ENCODE data around the gene DPEP2.
A peak's percentile ranks its signal among the peaks of the same experiment; 100 is the strongest.
"Not testable (repeated sequence)": the region's sequence is repeated elsewhere in the genome, so short reads cannot be mapped to it uniquely, and the experiment has no call there.

DPEP2 gene

DNA sequence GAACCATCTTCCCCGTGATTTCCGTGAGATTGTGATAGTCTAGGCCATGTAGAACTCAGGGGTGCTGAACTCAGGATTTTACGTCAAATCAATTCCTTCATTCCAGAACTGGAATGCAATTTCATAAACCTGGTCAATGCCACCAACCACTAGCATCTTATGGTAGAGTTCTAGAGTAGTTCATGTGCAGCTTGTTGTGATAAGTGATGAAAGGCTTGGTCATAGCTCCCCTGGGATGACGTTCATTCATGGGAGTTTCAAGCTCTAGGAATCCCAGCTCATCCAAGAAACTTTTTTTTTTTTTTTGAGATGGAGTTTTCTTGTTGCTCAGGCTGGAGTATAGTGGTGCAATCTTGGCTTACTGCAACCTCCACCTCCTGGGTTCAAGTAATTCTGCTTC, 3.7 kb upstream of the DPEP2 start:
- no peaks in the 10 kb centered on the region for H3K36me3 ChIP-seq (ENCODE audit: control insufficient read depth in 1 of 2, insufficient read depth in 2 of 2, low read length in 2 of 2)
- H3K9me3 ChIP-seq (ENCODE audit: control insufficient read depth in 1 of 2, low read length in 2 of 2) = no peaks in the 10 kb centered on the region
- H3K4me1 ChIP-seq (ENCODE audit: control insufficient read depth in 1 of 2, insufficient read depth in 2 of 2, low read length in 2 of 2) = peaks cover 0 to 10% of the 10 kb centered on the region in 2 donors
- H3K27me3 ChIP-seq (ENCODE audit: low read depth, low read length) = no peaks in the 10 kb centered on the region
- no peak overlapping the region for H3K27ac ChIP-seq (ENCODE audit: low read length)
- no peak overlapping the region for H3K4me3 ChIP-seq (ENCODE audit: low read depth in 1 of 2, low read length in 2 of 2)

DNA sequence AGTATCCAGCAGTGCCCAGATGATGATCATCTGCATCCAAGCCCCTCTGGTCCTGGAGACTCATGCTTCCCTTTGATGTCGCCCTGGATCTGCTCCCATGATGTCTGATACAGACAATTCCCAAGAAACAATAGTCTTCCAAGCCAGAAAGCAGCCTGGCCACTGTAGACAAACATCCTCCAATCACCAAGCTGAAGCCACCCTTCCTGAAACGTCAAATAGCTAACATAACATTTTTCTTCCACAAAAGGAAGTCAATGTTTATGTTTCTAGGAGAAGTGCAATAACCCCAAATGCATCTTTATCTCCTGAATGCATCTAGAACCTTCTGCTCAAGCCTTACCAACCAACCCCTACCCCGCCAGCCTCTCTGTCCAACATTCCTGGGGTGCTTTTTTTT, 1.2 kb upstream of the DPEP2 start:
- Histone ChIP-seq H3K9me3 (ENCODE audit: control insufficient read depth in 1 of 2, low read length in 2 of 2) (no peaks in the 10 kb centered on the region), H3K36me3 (ENCODE audit: control insufficient read depth in 1 of 2, insufficient read depth in 2 of 2, low read length in 2 of 2) (no peaks in the 10 kb centered on the region), H3K4me3 (ENCODE audit: low read depth in 1 of 2, low read length in 2 of 2) (peak overlapping the region in 1 of 2 donors; percentile 11), H3K27ac (ENCODE audit: low read length) (peak overlapping the region; percentile 19), H3K27me3 (ENCODE audit: low read depth, low read length) (no peaks in the 10 kb centered on the region), H3K4me1 (ENCODE audit: control insufficient read depth in 1 of 2, insufficient read depth in 2 of 2, low read length in 2 of 2) (peaks cover 0 to 10% of the 10 kb centered on the region in 2 donors)

DNA sequence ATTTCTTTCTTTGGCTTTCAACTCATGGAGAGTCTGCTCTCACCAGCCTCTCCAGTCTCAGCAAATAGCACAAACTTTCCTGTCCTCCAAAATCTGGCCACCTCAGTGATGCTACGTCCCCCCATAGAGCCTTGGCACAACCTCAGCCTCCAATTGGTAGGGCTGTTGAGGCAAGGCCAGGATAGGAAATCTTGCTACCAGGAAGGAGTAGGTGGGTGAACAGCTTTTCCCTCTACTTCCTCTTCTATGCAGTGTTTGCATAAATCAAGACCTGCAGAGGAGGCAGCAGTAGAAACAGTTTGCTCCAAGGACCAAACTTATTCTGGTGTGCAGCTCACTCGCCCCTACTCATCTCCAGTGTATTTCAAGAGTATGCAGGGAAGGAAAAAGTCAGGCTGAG, 701 bp upstream of the DPEP2 start:
- H3K4me3 ChIP-seq (ENCODE audit: low read depth in 1 of 2, low read length in 2 of 2) = peak overlapping the region in 1 of 2 donors; percentile 11
- H3K9me3 ChIP-seq (ENCODE audit: control insufficient read depth in 1 of 2, low read length in 2 of 2) = no peaks in the 10 kb centered on the region
- peak overlapping the region; percentile 19 for H3K27ac ChIP-seq (ENCODE audit: low read length)
- peaks cover 0 to 10% of the 10 kb centered on the region in 2 donors for H3K4me1 ChIP-seq (ENCODE audit: control insufficient read depth in 1 of 2, insufficient read depth in 2 of 2, low read length in 2 of 2)
- H3K27me3 ChIP-seq (ENCODE audit: low read depth, low read length) = no peaks in the 10 kb centered on the region
- no peaks in the 10 kb centered on the region for H3K36me3 ChIP-seq (ENCODE audit: control insufficient read depth in 1 of 2, insufficient read depth in 2 of 2, low read length in 2 of 2)

GRCh38 chr16:67998231-67998778, 979 bp downstream of the DPEP2 start:
- H3K9me3 ChIP-seq (ENCODE audit: control insufficient read depth in 1 of 2, low read length in 2 of 2); H3K27ac ChIP-seq (ENCODE audit: low read length); H3K4me3 ChIP-seq (ENCODE audit: low read depth in 1 of 2, low read length in 2 of 2); H3K27me3 ChIP-seq (ENCODE audit: low read depth, low read length); H3K36me3 ChIP-seq (ENCODE audit: control insufficient read depth in 1 of 2, insufficient read depth in 2 of 2, low read length in 2 of 2): not testable (repeated sequence)
- peaks cover 6 to 15% of the 10 kb centered on the region in 2 donors for H3K4me1 ChIP-seq (ENCODE audit: control insufficient read depth in 1 of 2, insufficient read depth in 2 of 2, low read length in 2 of 2)

- H3K9me3 ChIP-seq (ENCODE audit: control insufficient read depth in 1 of 2, low read length in 2 of 2) = no peaks in the 10 kb centered on the region
- H3K36me3 ChIP-seq (ENCODE audit: control insufficient read depth in 1 of 2, insufficient read depth in 2 of 2, low read length in 2 of 2) = no peaks in the 10 kb centered on the region
- no peaks in the 10 kb centered on the region for H3K27me3 ChIP-seq (ENCODE audit: low read depth, low read length)
- H3K4me1 ChIP-seq (ENCODE audit: control insufficient read depth in 1 of 2, insufficient read depth in 2 of 2, low read length in 2 of 2) = peaks cover 12 to 15% of the 10 kb centered on the region in 2 donors
- H3K4me3 ChIP-seq (ENCODE audit: low read depth in 1 of 2, low read length in 2 of 2) = no peak overlapping the region
- H3K27ac ChIP-seq (ENCODE audit: low read length) = no peak overlapping the region
These were observed 2.6 kb downstream of the DPEP2 start for GRCh38 chr16:67996666-67997065.

DNA sequence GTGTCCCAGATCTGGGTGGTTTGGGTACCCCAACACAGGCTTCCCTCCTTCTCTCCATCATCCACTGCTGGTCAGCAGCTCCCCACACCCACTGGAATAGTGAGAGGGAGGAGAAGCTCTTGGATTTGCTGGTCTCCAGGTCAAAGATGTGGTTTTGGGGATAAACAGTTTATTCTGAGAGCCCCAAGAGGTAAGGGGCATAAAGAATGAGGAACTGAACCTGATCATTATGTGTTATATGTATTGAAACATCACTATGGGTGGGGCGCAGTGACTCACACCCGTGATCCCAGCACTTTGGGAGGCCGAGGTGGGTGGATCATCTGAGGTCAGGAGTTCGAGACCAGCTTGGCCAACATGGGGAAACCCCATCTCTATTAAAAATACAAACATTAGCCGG, 3.9 kb downstream of the DPEP2 start:
- Histone ChIP-seq H3K27ac (ENCODE audit: low read length) (no peak overlapping the region), H3K9me3 (ENCODE audit: control insufficient read depth in 1 of 2, low read length in 2 of 2) (no peaks in the 10 kb centered on the region), H3K27me3 (ENCODE audit: low read depth, low read length) (no peaks in the 10 kb centered on the region), H3K36me3 (ENCODE audit: control insufficient read depth in 1 of 2, insufficient read depth in 2 of 2, low read length in 2 of 2) (no peaks in the 10 kb centered on the region), H3K4me3 (ENCODE audit: low read depth in 1 of 2, low read length in 2 of 2) (no peak overlapping the region), H3K4me1 (ENCODE audit: control insufficient read depth in 1 of 2, insufficient read depth in 2 of 2, low read length in 2 of 2) (peaks cover 12 to 15% of the 10 kb centered on the region in 2 donors)

DNA sequence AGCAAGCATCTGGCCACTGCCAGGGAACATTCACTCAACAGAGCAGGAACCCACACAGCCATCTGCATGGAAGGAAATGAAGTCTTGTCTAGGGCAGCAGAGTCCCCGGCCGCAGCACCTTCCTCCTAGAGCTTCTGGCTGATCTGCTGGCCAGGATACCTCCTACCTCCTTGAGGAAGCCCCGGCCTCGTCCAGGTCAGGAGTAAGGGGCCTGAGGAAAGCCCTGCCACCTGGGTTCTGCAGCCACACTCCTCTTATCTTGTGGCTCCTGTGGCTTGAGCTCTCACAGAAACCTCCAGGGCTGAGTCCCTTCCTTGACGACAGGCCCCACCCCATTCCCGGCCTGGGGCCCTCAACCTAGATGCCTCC, 5.3 kb downstream of the DPEP2 start:
- not testable (repeated sequence) for H3K36me3 ChIP-seq (ENCODE audit: control insufficient read depth in 1 of 2, insufficient read depth in 2 of 2, low read length in 2 of 2); H3K9me3 ChIP-seq (ENCODE audit: control insufficient read depth in 1 of 2, low read length in 2 of 2); H3K27me3 ChIP-seq (ENCODE audit: low read depth, low read length)
- Histone ChIP-seq H3K4me1 (ENCODE audit: control insufficient read depth in 1 of 2, insufficient read depth in 2 of 2, low read length in 2 of 2) (peaks cover 5 to 12% of the 10 kb centered on the region in 2 donors), H3K4me3 (ENCODE audit: low read depth in 1 of 2, low read length in 2 of 2) (peak overlapping the region; percentile 59 to 60), H3K27ac (ENCODE audit: low read length) (peak overlapping the region; percentile 72)

DNA sequence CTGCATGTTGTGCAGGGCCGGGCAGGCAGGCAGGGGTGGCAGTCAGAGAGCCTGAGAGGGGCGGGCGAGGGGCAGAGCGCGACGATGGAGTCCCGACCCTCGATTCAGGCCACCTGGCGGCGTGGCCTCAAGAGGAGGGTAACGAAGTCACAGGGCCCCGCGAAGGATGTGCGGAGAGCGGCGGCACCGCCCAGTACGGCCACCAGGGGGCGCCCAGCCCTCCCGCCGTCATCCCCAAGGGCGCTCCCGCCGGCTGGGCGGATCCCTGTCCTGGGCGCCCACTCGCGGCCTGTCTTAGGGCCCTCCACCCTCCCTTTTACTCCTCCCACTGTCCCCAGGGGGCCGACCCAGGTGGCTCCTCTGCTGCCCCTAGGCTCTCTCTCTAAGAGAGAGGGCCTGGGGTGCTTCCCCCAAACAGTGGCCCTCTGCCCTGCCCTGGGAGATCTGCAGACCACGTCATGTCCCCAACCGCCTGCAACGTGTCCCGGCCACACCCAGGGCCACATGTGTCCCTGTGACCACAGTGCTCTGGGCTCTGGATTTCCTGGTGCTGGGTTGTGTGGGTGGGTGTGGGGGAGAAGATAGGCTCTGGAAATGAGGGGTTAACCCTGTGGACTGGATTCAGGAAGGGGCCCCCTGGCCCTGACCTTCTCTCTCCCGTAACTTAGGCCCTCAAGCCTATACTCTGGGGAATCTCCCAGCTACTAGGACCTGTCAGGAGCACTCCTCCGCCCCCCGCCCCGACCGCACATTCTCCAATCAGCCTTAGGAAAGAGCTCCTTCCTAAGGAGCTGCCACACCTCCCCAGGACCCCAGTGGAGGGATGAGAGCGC, 5.9 kb downstream of the DPEP2 start:
- peak overlapping the region; percentile 72 for H3K27ac ChIP-seq (ENCODE audit: low read length)

DNA sequence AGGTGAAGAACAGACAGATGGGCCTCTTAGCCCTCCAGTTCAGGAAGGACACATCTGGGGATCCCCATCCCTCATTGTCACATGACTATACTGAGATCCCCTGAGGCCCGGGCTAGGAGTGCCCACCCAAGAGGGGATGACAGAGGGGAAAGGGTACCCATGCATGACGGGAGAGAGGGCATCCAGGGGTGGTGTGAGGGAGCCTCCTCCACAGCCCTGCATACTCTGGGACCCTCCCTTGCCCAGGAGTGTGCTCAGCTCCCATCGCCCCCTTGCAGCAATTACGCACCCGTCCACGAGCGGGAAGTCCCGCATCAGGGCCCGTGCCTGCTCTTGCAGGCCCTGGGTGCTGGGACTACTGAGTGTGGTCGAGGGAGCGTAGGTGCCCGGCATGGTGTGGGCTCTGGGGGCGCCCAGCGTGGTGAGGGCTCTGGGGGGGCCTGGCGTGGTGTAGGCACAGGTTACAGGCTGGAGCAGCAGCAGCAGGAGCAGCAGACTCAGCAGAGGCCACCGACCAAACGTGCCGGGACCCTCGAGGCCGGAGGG, 6.5 kb downstream of the DPEP2 start:
- no peak overlapping the region for H3K27ac ChIP-seq (ENCODE audit: low read length)
- peak overlapping the region in 1 of 2 donors; percentile 60 for H3K4me3 ChIP-seq (ENCODE audit: low read depth in 1 of 2, low read length in 2 of 2)
- H3K27me3 ChIP-seq (ENCODE audit: low read depth, low read length) = no peaks in the 10 kb centered on the region
- peaks cover 5 to 12% of the 10 kb centered on the region in 2 donors for H3K4me1 ChIP-seq (ENCODE audit: control insufficient read depth in 1 of 2, insufficient read depth in 2 of 2, low read length in 2 of 2)
- H3K9me3 ChIP-seq (ENCODE audit: control insufficient read depth in 1 of 2, low read length in 2 of 2) = no peaks in the 10 kb centered on the region
- H3K36me3 ChIP-seq (ENCODE audit: control insufficient read depth in 1 of 2, insufficient read depth in 2 of 2, low read length in 2 of 2) = no peaks in the 10 kb centered on the region

More for the DNA sequence above, 5.9 kb downstream of the DPEP2 start:
- no peaks in the 10 kb centered on the region for H3K27me3 ChIP-seq (ENCODE audit: low read depth, low read length)
- H3K4me3 ChIP-seq (ENCODE audit: low read depth in 1 of 2, low read length in 2 of 2) = peak overlapping the region; percentile 59 to 60
- H3K36me3 ChIP-seq (ENCODE audit: control insufficient read depth in 1 of 2, insufficient read depth in 2 of 2, low read length in 2 of 2) = no peaks in the 10 kb centered on the region
- peaks cover 5 to 12% of the 10 kb centered on the region in 2 donors for H3K4me1 ChIP-seq (ENCODE audit: control insufficient read depth in 1 of 2, insufficient read depth in 2 of 2, low read length in 2 of 2)
- no peaks in the 10 kb centered on the region for H3K9me3 ChIP-seq (ENCODE audit: control insufficient read depth in 1 of 2, low read length in 2 of 2)

- Histone ChIP-seq H3K4me3 (ENCODE audit: low read depth in 1 of 2, low read length in 2 of 2) (no peak overlapping the region), H3K36me3 (ENCODE audit: control insufficient read depth in 1 of 2, insufficient read depth in 2 of 2, low read length in 2 of 2) (no peaks in the 10 kb centered on the region), H3K27me3 (ENCODE audit: low read depth, low read length) (no peaks in the 10 kb centered on the region), H3K27ac (ENCODE audit: low read length) (no peak overlapping the region), H3K4me1 (ENCODE audit: control insufficient read depth in 1 of 2, insufficient read depth in 2 of 2, low read length in 2 of 2) (peaks cover 5 to 12% of the 10 kb centered on the region in 2 donors), H3K9me3 (ENCODE audit: control insufficient read depth in 1 of 2, low read length in 2 of 2) (no peaks in the 10 kb centered on the region)
These were observed 9.3 kb downstream of the DPEP2 start for GRCh38 chr16:67990018-67990386.

- Histone ChIP-seq H3K36me3 (ENCODE audit: control insufficient read depth in 1 of 2, insufficient read depth in 2 of 2, low read length in 2 of 2) (no peaks in the 10 kb centered on the region), H3K4me3 (ENCODE audit: low read depth in 1 of 2, low read length in 2 of 2) (no peak overlapping the region), H3K27ac (ENCODE audit: low read length) (no peak overlapping the region), H3K27me3 (ENCODE audit: low read depth, low read length) (no peaks in the 10 kb centered on the region), H3K9me3 (ENCODE audit: control insufficient read depth in 1 of 2, low read length in 2 of 2) (no peaks in the 10 kb centered on the region), H3K4me1 (ENCODE audit: control insufficient read depth in 1 of 2, insufficient read depth in 2 of 2, low read length in 2 of 2) (peaks cover 5 to 16% of the 10 kb centered on the region in 2 donors)
These were observed 9.8 kb downstream of the DPEP2 start for GRCh38 chr16:67989322-67990017.
